A549 (cell line): ENCODE measurements around the gene SUMF1. TPM values are rescaled to one million over a fixed set of nuclear protein-coding genes. Genes with fewer than 3 reads are reported as not detected.

Source experiments
- ATAC-seq, 2 experiments: fragments of 200-7000 bp in 1 of 2; fragments of >200 bp in 1 of 2; cut with Nextera tagmentation in 1 of 2; cut with Tn5 transposase in 1 of 2; 3 replicates each; pipeline versions ENCODE4 v1.8.0 to v1.9.1; 2018 to 2020; ENCODE audit warnings: mild to moderate bottlenecking in 1 of 2, moderate library complexity in 1 of 2
- CTCF ChIA-PET: fragments of 300-600 bp; sonication (Branson Sonifier 250); formaldehyde crosslinking; extraction: SDS; loops from one replicate; lab custom pipeline; 2021; ENCODE audit warnings: antibody characterized with exemption, inconsistent platforms; lab: Yijun Ruan, JAX
- POLR2A ChIA-PET: fragments of 350-600 bp; formaldehyde crosslinking; extraction: SDS; loops from one replicate; lab custom pipeline; 2021; ENCODE audit warnings: antibody characterized with exemption, inconsistent platforms; lab: Yijun Ruan, JAX
- DNase-seq, 2 experiments: peaks; one replicate each; pipeline versions ENCODE4 v3.0.0 to v3.0.0-alpha.2; 2011 to 2016; ENCODE audit warnings: low read depth in 1 of 2, low spot score in 1 of 2
- FAIRE-seq: peaks from 2 replicates; lab custom pipeline; 2011; peaks lifted over from hg19 to GRCh38; lab: Jason Lieb, UNC
- H3K27ac ChIP-seq, 2 experiments: fragments of >200 bp; sonication (Bioruptor Twin); formaldehyde crosslinking; 3 replicates each; pipeline ENCODE4 v1.5.1; 2016 to 2017
- H3K4me1 ChIP-seq: fragments of >200 bp; sonication (Bioruptor Twin); formaldehyde crosslinking; 3 replicates; pipeline ENCODE4 v1.6.1; 2016
- H3K4me2 ChIP-seq: fragments of >200 bp; sonication (Bioruptor Twin); formaldehyde crosslinking; 3 replicates; pipeline ENCODE4 v1.6.1; 2016
- H3K4me3 ChIP-seq: fragments of >200 bp; sonication (Bioruptor Twin); formaldehyde crosslinking; 3 replicates; pipeline ENCODE4 v1.5.1; 2016
- H3K9me3 ChIP-seq: fragments of >200 bp; sonication (Bioruptor Twin); formaldehyde crosslinking; 3 replicates; pipeline ENCODE4 v1.6.1; 2016
- CBX2 ChIP-seq: fragments of 200-600 bp; sonication (generic); IDR thresholded peaks from 2 replicates; pipeline ENCODE4 v1.6.1; 2016; ENCODE audit warnings: low read depth, mild to moderate bottlenecking, borderline replicate concordance
- CEBPB ChIP-seq, 2 experiments: fragments of >200 bp in 1 of 2; sonication (Bioruptor Twin) in 1 of 2; formaldehyde crosslinking in 1 of 2; IDR thresholded peaks; 2 replicates each; pipeline ENCODE4 v1.6.1; 2012 to 2016
- CHD2 ChIP-seq: fragments of 150-350 bp; IDR thresholded peaks from 2 replicates; pipeline ENCODE4 v1.6.1; 2014; ENCODE audit warnings: low read length; ENCODE audit not compliant: partially characterized antibody
- CHD4 ChIP-seq: fragments of 200-600 bp; sonication (generic); IDR thresholded peaks from 2 replicates; pipeline ENCODE4 v1.6.1; 2016; ENCODE audit warnings: antibody characterized with exemption, mild to moderate bottlenecking, borderline replicate concordance
- E2F6 ChIP-seq: IDR thresholded peaks from 2 replicates; pipeline ENCODE4 v1.6.1; 2012; ENCODE audit warnings: low read depth, borderline replicate concordance
- EHMT2 ChIP-seq: fragments of 200-600 bp; sonication (generic); IDR thresholded peaks from 2 replicates; pipeline ENCODE4 v1.6.1; 2016; ENCODE audit warnings: antibody characterized with exemption, low read depth, mild to moderate bottlenecking, moderate library complexity
- ESRRA ChIP-seq: fragments of 150-350 bp; IDR thresholded peaks from 2 replicates; pipeline ENCODE4 v1.6.1; 2014; ENCODE audit warnings: mild to moderate bottlenecking, low read length, borderline replicate concordance
- GATA3 ChIP-seq: IDR thresholded peaks from 2 replicates; pipeline ENCODE4 v1.6.1; 2012; ENCODE audit warnings: borderline replicate concordance
- HDAC2 ChIP-seq: fragments of 200-600 bp; sonication (generic); IDR thresholded peaks from 2 replicates; pipeline ENCODE4 v1.6.1; 2016
- HES2 ChIP-seq: fragments of >200 bp; sonication (Bioruptor Twin); formaldehyde crosslinking; IDR thresholded peaks from 2 replicates; pipeline ENCODE4 v1.6.1; 2016
- HOXB13 ChIP-seq: fragments of 250-450 bp; sonication (Bioruptor Pico); IDR thresholded peaks from 2 replicates; pipeline ENCODE4 v1.5.0; 2020; ENCODE audit warnings: low read depth, mild to moderate bottlenecking, moderate library complexity
- JUN ChIP-seq, 2 experiments: fragments of >200 bp; sonication (Bioruptor Twin); formaldehyde crosslinking; IDR thresholded peaks; 2 replicates in 1 of 2; 3 replicates in 1 of 2; pipeline ENCODE4 v1.6.1; 2016 to 2017
- KDM5A ChIP-seq: fragments of 200-600 bp; sonication (generic); IDR thresholded peaks from 2 replicates; pipeline ENCODE4 v1.6.1; 2016; ENCODE audit warnings: antibody characterized with exemption, mild to moderate bottlenecking
- MYC ChIP-seq: IDR thresholded peaks from 2 replicates; pipeline ENCODE4 v1.6.1; 2012; ENCODE audit warnings: mild to moderate bottlenecking, inconsistent platforms, low read length, improper control_type of control experiment, borderline replicate concordance
- POLR2AphosphoS2 ChIP-seq: conservative IDR thresholded peaks from 2 replicates; pipeline ENCODE4 v1.6.1; 2012; ENCODE audit warnings: low read length, improper control_type of control experiment, inconsistent platforms
- RNF2 ChIP-seq: fragments of 200-600 bp; sonication (generic); IDR thresholded peaks from 2 replicates; pipeline ENCODE4 v1.6.1; 2016; ENCODE audit warnings: low read depth, mild to moderate bottlenecking, antibody characterized with exemption, moderate library complexity, borderline replicate concordance
- TFCP2L1 ChIP-seq: fragments of 250-450 bp; sonication (Bioruptor Pico); IDR thresholded peaks from 2 replicates; pipeline ENCODE4 v1.5.0; 2021; ENCODE audit warnings: mild to moderate bottlenecking
- TP53 ChIP-seq: fragments of 250-450 bp; sonication (Bioruptor Pico); IDR thresholded peaks from 2 replicates; pipeline ENCODE4 v1.5.0; 2021; ENCODE audit warnings: mild to moderate bottlenecking, moderate library complexity
- WGBS: methylation state at CpG from one replicate; pipeline ENCODE4 v1.1.6; 2017; ENCODE audit errors: missing lambda C conversion rate; 5-methylcytosine and 5-hydroxymethylcytosine counted together
- polyA plus RNA-seq, 4 experiments: library from polyadenylated mRNA; depleted of rRNA in 3 of 4; stranded (reverse); fragments of >200 nt; fragmentation: RNase III in 1 of 4; extraction: RNeasy Plus Mini Kit Qiagen cat#74134 plus additional on column Dnase treatment in 1 of 4; gene quantifications; 2 replicates in 3 of 4; 3 replicates in 1 of 4; pipeline ENCODE4 v1.2.3, GENCODE V29; 2011 to 2017
- TF ChIP-seq, protein P1 (sequence below): IDR thresholded peaks from 2 replicates; pipeline ENCODE4 v1.6.1; 2012
- TF ChIP-seq, protein P2 (sequence below): IDR thresholded peaks from 2 replicates; pipeline ENCODE4 v1.6.1; 2012

SUMF1 gene
- polyA plus RNA-seq, 2 of the 4 experiments (the other 2 are of a cell fraction) = 20.9 to 25.4 TPM

DNA sequence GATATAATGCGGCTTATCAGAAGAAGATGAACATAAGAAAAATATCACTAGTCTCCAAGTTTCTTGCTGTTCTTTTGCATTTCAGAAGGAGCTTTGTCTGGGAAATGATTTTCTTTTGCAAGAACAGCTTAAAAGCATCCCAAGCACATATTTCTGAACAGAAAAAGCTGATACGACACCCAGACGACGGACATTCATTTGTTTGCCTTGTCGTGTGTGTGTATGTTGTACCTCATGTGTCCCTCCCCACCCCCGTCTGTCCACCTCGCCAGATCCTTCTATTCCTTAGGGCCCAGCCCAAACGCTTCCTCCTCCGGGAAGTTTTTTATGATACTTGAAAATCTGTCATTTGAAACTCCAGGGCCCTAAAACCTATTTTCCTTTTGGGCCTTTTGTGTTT, 34.9 kb upstream of the SUMF1 start:
- ChIA-PET CTCF (interaction anchor here (1.1 kb wide), 1 partner anchor 12 kb away, joined by 3 read pairs; no protein-coding TSS in a partner anchor), POLR2A (interaction anchor here (2.0 kb wide), 1 partner anchor 9 kb away, joined by 10 read pairs; the partner anchor contains the start of gene ITPR1)
- Histone ChIP-seq H3K4me1 (no peaks in the 10 kb centered on the region), H3K9me3 (no peaks in the 10 kb centered on the region), H3K27ac (no peak overlapping the region), H3K4me3 (no peak overlapping the region), H3K4me2 (no peak overlapping the region)
- DNase-seq = no peak
- FAIRE-seq = no peak
- no peak for ATAC-seq
- 87% methylated on average over 9 of the region's 9 CpGs for WGBS
- TF ChIP-seq E2F6 (no peak), EHMT2 (no peak)

- Histone ChIP-seq H3K4me1 (no peaks in the 10 kb centered on the region), H3K27ac (no peak overlapping the region), H3K9me3 (no peaks in the 10 kb centered on the region), H3K4me2 (no peak overlapping the region), H3K4me3 (no peak overlapping the region)
- ATAC-seq (no peak), FAIRE-seq (no peak), DNase-seq (no peak)
- TF ChIP-seq, protein P1, sequence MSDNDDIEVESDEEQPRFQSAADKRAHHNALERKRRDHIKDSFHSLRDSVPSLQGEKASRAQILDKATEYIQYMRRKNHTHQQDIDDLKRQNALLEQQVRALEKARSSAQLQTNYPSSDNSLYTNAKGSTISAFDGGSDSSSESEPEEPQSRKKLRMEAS = no peak
- TF ChIP-seq GATA3 (no peak), RNF2 (no peak), TFCP2L1 (CRISPR knock-in tag) (no peak), JUN (IDR thresholded peaks at IDR 0.05) (no peak), HES2 (no peak), KDM5A (no peak), CHD2 (no peak), MYC (no peak)
- ChIA-PET CTCF (interaction anchor here (0.7 to 1.1 kb wide), 2 partner anchors 11 to 13 kb away, joined by 3 read pairs; no protein-coding TSS in a partner anchor), POLR2A (interaction anchor here (2.0 kb wide), 1 partner anchor 9 kb away, joined by 10 read pairs; the partner anchor contains the start of gene ITPR1)
- 93% methylated on average over 3 of the region's 3 CpGs for WGBS
These were observed 34.4 kb upstream of the SUMF1 start for GRCh38 chr3:4501437-4501836.

DNA sequence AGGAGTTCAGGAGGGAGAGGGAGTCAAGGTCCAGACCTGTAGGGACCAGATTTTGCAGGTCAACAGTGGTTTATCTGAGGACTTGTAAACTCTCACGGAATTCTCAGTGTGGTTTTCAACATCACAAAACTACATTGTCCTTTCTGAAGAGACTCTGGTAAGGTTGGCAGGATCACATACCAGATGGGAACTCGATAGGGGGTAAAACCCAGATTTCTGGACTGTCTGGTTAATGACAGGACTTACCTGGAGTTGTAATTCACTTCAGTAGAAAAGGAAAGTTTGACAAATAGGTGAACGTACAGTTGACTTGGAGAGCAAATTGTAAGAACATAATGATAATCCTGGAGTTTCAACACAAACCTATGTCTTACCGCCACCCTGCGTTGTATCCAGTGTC, 31.4 kb upstream of the SUMF1 start:
- H3K27ac ChIP-seq = no peak overlapping the region
- H3K4me2 ChIP-seq = no peak overlapping the region
- FAIRE-seq (no peak), DNase-seq (no peak), ATAC-seq (no peak)
- CTCF ChIA-PET = no interaction called here
- H3K4me1 ChIP-seq = peaks cover 5% of the 10 kb centered on the region; the same call in 1 of the 3 replicates
- WGBS = 65% methylated on average over 5 of the region's 5 CpGs
- POLR2A ChIA-PET = no interaction called here
- H3K4me3 ChIP-seq = no peak overlapping the region
- H3K9me3 ChIP-seq = no peaks in the 10 kb centered on the region
- no peak for TF ChIP-seq JUN (IDR thresholded peaks at IDR 0.05)
- TF ChIP-seq TP53 (CRISPR knock-in tag) = no peak
- TF ChIP-seq GATA3 = no peak
- no peak for TF ChIP-seq HOXB13
- no peak for TF ChIP-seq HES2
- TF ChIP-seq, protein P2, sequence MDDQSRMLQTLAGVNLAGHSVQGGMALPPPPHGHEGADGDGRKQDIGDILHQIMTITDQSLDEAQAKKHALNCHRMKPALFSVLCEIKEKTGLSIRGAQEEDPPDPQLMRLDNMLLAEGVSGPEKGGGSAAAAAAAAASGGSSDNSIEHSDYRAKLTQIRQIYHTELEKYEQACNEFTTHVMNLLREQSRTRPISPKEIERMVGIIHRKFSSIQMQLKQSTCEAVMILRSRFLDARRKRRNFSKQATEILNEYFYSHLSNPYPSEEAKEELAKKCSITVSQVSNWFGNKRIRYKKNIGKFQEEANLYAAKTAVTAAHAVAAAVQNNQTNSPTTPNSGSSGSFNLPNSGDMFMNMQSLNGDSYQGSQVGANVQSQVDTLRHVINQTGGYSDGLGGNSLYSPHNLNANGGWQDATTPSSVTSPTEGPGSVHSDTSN = no peak
- TF ChIP-seq POLR2AphosphoS2 = no peak
- TF ChIP-seq HDAC2 = no peak
- no peak for TF ChIP-seq ESRRA
- no peak for TF ChIP-seq CHD4
- TF ChIP-seq CBX2 = no peak
- no peak for TF ChIP-seq MYC
- no peak for TF ChIP-seq CEBPB (IDR thresholded peaks at IDR 0.05)
- TF ChIP-seq RNF2 = no peak
